Measurements from ENCODE around the gene EXD3.

Gene EXD3

DNA sequence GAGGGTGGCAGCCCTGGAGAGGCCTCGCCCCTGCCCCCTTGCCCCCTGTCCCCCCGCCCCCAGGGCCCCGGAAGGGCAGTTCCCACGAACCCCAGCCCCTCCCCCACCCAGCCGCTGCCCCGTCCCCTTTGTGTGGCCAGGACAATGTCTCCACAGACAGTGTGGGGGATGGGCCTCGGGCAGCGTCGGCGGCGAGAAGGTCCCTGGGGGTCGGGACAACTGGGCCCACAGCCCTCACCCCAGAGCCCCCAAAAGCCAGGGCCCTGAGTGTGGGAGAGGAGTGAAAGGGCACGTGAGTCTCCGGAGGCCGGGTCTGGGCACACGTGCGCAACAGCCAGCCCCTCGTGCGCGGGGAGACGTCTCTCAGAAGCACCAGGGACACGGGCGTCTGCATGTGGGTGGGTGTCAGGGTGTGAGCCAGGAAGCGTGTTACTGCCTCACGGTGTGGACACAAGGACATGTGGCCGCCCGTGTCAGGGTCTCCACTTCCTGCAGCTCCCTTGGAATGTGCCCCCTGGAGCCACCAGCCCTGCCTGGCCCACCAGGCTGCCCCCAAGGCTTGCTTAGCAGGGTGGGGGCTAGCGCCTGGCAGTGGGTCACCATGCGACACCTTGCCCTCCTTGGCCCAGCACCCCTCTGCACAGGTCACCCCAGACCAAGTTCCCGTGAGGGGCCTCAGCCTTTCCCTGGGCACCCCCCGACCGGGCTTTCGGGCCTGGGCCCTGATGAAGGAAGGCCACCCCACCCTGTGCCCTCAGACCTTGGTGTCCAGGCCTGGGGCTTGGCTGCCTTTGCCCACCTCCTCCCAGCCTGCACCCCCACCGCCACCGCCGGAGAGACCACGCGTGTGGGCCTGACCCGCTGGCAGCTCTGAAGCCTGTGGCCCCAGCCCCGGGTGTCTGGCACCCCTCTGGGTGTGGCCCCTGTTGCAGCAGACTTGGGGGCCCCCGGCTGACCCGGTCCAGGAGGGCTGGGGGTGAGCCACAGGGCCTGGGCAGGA is 108.1 kb downstream of the EXD3 start:
- DNase-seq, result no peak

DNA sequence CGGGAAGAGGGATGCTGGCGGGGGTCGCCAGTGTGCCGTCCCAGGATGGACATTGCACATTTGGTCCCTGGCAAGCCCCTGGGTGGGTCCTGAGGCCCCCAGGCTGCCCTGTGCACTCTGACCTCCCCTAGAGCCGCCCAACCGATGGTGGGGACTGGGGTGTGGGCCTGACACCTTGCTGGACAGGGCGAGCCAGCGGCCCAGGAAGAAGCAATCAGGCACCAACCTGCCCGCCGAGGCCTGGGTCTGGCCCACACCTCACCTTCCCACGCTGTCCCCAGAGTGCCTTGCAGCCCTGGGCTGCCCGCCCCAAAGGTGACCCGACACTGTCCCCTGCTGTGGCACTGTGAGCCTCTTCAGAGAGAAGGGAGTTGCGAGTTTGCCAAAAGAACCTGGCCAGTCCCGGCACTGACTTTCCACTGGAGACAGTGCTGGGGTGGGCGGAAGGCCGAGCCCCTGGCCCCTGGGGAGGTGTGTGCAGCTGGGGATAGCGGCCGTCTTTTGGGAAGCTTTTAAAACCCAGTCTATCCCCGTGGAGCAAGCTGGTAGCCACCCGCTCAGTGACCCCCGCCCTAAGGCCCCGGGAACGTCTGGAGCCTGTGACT is 108.9 kb downstream of the EXD3 start:
- DNase-seq, result no peak

DNA sequence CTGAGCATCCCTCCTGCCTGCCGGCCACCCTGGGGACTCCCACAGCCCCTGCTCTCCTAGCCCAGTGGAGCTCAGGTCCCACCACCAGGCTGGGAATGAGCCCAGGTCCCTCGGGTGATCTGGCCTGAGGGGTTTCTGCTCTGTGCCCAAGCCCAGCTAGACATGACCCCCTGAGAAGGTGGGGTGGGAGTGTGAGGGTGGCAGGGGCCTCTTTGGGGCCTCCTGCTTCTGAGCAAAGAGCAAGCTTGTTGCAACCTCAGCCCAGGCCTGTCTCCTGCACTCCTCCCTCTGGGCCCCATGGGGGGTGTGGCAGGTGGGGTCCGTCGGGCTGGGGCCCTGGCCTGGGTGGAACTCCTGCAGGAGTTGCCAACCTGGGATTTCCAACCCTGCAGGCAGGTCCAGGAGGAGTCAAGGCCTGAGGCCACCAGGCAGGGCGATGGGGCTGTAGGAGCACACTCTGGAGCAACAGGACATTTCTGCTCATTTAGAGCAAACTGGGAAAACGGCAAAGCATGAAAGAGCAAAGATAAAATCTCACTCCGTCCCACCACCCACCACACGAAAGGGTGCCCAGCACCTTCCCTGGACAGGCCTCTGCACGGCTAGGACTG is 109.5 kb downstream of the EXD3 start:
- no peak for DNase-seq

DNA sequence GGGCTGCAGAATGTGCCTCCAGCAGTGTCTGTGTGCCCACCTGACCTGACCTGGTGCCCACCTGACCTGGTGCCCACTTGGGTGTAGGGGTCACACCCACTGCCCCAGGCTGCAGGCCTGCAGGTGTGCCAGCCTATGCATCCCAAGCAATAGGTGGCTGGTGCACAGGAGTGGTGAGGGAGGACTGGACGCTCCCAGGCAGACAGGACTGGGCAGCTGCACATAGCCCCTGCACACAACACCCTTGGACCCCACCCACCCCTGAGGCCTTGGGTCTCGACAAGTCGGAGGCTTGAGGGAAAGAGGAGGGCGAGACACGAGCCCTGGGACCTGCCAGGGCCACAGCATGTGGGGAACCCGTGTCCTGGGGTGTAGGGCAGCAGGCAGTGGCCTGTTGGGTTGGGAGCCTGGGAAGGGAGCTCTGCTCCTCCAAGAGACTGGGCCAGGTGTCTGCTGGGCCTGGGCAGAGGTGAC is 110.1 kb downstream of the EXD3 start:
- no peak for DNase-seq

DNA sequence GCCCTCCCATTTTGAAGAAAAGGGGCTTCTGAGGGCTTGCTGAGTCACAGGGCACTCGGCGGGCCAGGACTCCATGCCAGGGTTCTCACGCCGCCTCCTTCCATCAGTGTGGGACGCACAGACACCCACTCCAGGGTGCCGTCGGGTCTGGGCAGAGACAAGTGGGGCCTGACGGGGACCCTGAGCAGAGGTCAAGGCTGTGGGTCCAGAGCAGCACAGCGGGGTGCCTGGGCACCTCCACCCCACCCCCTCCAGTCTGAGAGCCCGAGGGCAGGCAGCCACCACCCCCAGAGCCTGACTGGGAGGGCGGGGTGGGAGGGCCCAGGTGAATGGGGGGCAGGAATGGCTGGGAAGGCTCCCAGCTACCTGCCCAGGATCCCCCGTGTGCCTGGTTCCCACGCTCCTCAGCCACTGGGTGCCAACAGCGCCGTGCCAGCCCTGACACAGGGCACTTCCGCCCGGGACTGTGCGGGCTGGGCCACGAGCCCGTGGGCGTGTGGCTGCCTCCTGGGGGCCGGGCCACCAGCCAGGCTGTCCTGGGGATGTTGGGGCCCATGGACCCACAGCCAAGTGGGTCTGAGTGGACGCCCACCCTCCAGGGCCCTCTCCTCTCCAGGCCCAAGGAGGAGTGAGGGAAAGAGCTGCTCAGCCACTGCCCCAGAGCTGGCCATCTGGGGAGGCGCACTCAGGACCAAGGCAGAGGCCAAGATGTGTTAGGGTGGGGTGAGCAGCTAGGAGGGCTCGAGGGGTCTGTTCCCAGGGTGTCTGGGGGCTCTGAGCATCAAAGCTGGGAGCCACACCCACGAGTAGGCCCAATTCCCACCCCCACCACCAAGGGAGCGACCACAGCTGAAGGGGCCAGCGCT is 110.7 kb downstream of the EXD3 start:
- DNase-seq, result no peak

DNA sequence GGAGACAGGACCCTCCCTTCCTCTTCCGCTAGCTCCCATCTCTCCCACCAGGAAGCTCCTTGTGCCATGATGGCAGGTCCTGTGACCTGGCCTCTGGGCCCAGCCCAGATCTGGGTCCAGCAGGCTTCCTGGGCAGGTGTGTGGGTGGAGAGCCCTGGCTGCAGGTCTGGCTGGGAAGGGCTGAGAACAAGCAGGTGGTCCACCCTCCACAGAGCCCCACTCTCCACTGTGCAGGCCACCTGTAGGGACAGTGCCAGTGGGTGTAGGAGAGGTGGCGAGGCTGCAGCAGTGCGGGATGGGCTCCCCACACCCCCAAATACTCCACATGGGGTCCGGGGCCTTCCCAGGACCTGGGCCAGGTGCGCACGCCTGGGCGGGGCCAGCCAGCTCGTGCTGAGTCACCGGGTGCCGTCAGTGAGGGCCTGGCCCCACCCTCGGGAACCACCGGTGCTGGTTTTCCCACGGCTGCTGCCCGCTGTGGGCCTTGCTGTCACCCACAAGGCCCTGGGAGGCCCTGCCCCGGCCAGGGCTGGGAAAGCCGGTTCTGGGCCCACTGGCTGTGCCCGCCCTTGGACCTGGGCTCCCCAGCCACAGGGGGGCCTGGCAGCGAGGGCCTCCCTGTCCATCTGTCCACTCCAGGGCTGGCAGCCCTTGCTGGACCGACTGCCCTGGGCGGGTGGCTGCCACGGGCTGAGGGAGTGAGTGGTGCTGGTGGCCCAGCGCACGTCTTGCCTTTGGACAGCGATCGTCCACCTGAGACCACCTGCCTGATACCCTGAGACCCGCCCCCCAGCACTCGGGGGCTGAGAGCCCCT is 111.6 kb downstream of the EXD3 start:
- DNase-seq, result no peak

DNA sequence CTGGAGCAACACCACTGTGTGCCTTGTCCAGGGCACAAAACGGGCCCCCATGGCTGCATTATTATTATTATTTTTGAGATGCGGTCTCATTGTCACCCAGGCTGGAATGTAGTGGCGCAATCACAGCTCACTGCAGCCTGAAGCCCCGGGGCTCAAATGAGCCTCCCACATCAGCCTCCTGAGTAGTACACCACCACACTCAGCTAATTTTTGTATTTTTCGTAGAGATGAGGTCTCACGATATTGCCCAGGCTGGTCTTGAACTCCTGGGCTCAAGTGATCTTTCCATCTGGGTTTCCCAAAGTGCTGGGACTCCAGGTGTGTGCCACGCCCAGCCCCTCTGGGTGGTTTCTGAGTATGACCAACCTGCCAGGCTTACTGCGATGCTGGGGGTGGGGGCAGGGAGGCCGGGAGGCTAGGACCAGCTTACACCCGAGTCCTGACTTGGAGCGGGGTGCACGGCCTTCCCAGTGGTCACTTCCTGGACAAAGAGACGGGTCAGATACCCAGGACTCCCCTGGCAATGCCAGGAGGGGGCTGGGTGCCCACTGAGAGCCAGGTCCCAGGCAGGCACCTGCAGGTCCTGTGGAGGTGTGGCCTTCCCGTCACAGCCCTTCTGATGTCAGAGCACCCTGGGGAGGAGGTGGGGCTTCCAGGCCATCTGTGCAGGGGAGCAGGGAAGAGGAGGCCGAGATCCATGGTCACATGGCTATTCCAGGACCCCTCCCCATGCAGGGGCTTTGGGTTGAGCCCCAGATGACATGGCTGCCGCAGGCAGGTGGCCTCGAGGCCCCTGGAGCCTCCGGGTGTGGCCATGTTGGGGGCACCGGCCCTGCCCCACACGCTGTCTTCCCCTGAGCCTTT is 112.5 kb downstream of the EXD3 start:
- DNase-seq, result no peak

DNA sequence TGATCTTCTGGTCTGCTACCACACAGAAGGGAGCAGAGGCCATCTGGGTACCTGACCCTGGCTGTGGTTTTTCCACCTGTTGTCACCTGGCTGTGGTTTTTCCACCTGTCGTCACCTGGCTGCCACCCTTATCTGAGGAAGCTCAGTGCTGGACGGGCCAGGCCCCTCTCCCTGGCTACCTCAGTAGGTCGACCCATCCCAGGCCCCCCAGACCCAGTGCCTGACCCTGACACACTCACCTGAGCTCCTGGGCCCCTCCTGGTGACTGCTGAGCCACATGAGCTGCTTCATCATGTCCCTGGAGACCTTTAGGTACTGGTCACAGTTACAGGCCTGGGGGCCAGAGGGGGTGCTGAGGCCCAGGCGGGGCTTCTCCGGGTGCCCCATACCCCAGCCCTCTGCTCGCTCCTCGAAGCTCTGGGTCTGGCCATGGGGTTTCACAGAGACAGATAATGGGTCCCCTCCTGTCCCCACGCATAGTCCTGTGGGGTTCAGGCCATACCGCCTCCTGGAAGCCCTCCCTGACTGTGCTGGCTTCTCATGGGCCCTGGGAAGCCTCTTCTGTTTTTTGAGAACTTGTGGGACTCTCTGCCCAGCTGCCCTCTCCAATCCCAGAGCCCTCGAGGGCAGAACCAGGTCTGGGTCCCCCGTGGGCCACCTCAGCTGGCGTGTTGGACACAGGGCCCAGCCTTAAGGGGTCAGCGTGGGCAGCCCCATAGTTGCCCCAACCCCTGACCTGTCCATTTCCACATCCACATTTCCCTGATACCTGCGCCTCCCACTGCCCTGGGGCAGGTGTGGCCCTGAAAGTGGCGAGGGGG is 113.4 kb downstream of the EXD3 start:
- DNase-seq, result no peak

DNA sequence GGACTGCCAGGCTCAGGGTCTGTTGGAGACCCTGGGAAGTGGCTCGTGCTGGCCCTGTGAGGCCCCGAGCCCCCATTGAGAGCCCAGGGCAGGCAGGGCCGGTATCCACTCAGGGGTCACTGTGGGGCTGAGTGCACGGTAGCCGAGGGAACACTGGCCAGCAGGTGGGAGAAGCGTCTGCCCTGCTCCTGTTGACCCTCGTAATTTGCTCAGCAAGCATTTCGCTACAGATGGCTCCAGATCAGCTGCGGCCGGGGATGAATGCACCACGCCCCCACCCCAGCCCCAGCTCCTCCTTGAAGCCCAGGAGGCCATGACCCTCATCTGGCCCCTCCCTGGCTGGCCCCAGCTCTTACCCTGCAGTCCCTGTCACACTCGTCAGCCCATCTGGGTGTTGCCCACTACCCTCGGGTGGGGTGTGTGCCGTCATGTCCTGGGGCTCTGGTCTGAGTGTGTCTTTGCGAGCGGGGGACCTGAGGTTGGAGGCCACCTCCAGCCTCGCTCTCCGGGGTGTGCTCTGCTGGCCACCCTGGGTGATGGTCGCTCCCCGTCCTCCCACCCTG is 114.8 kb downstream of the EXD3 start:
- no peak for DNase-seq

DNA sequence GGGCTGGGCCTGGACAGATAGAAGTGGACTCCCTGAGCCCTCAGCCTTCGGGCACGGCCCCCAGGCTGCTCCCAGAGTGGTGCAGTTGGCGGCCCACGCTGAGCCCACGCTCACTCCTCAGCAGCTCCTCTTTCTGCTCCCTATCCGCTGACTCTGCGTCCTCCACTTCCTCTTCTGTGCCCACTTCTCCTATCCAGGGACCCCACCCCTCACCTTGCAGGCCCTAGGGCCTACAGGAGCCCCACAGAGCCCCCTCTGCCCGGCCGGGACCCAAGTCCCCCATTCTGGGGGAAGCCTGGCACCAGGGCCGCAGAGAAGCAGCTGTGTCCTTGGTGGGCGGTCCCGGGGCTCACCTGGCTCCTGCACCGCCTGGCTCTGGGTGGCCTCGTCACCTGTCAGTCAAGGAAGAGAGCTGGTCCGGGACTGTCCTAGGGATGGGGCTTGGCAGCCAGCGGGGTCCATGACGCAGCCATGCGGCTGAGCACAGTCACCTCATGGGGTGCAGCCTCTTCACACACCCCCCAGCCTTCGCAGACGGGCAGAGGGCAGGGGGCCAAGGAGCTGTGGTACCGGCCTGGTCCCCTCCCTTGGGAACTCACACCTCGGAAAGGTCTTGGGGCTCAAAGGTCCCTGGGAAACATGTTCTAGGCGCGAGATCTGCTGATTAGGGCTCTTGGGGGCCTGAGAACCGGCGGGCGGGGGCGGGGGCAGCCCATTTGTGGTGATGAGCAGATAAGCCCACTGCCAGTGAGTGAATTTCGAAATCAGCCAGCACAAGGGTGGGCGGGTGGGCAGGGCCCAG is 115.5 kb downstream of the EXD3 start:
- no peak for DNase-seq

DNA sequence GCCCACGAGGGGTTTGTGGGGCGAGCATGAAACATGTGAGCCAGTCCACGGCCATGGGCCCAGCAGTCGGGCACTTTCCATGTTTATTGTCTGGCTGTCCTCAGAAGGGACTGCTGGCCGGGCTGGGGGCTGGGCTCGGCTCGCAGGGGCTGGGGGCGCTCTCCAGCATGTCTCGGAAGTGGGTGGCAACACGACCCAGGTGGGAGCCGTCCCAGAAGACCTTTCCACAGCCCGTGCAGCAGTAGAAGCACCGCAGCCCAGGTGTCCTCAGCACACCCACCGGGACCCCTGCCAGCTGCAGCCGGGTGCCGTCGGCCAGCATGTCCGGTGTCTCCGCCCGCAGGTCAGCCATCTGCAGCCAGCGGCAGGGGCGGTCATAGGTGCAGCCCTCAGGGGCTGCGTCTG is 116.1 kb downstream of the EXD3 start:
- DNase-seq, result no peak

DNA sequence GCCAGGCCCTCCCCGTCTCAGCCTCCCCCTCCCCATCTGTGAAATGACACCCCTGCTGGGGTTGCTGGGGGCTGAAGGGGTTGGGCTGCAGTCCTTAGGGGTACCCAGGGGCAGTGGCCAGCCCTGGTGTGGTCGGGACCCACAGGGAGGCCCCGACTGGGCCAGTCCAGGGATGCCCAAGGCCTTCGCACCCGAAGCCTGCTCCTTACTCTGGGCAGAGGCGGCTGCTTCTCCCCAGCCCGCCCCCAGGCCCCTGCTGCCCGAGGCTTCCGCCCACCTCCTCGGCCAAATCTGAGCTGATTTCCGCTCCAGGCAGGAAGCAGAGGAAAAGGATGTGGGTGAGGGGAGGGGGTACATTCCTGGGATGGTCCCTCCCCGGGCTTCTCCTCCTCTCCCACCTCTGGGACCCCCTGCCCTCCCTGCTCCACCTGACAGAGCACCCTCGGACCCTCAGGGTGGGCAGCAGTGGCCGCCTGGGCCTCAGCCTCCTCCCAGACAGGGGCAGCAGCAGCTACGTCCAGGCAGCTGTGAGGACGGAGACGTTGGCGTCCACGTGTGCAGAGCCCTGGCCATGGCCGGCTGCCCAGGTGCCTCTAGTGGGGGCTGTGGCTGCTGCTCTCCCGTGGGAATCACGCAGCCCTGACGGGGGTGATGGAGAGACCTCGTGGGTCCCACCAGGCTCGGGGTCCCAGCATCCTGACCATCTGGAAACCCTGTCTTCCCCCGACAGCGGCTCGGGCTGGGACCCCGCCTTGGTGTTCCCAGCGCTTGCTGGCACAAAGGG is 116.7 kb downstream of the EXD3 start:
- no peak for DNase-seq

DNA sequence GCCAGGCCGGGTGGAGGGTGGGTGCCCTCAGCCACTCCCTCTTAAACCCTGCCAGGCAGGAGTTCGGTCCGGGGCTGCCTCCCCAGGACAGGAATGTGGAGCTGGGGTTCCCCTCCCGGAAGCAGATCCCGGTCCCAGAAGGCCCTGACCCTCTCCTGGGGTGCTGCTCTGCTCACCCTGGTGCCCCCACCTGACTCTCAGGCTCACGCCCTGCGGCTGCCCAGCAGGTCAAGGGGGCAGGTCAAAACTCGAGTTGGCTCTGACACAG is 117.2 kb downstream of the EXD3 start:
- DNase-seq, result no peak

DNA sequence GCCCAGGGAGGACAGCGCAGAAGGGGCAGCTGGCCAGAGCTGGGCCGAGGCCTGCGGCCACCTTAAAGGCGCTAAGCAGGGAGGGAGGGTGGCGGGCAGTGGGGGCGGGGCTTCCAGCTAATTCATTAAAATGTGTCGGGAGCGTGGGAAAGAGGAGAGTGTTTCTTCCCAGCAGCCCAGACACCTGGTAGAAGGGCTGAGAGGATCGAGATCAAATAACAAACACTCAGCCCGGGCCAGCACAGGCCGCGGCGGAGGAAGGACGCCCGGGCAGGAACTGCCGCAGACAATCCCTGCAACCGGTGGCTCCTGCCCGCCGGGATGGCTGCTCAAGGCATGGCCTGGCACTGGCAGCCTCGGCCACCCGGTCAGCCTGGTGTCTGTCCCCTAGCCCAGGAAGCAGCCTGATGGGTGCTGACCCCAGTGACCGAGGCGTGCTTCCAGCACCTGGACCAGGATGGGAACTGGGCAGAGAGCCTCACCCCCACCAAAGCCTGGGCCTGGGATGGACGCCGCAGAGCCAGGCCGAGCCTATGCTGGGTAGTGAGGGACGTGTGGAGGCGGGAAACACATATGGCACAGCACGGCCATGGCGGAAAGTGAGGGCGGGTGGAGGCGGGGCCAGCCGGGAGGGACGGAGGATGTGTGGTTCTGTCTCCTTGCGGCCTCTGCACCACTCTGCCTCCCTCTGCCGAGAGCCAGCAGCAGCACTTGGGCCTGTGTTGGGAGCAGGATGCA is 117.7 kb downstream of the EXD3 start:
- peak; percentile 35 for DNase-seq

DNA sequence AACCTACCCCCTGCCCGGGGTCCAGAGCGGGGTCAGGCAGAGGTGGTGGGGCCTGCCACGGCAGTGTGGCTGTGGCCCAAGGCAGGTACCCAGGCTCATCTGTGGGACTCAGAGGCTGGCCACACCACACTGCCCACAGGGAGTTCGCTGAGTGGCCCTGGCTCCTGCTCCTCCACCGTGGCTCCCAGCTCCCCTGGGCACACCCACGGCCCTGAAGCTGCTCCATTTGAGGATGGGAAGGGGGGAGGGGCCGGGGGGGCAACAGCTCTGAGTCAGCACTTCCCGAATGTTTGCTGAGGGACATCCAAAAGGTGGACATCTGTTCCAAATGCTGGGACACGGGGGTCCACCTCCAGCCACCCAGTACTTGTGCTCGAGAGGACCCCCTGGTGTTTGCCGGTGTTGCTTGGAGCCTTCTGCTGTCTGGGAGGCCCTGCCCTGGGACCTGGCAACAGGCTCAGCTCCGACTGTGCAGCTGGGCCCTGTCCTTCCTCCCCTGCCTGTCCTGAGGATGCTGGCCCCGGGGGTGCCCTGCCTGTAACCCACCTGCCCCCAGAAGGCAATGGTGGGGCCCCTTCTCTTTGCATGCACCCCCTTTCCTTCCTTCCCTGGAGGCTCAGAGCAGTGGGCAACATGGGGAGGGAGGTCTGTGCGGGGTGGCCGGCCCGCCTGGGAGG is 118.4 kb downstream of the EXD3 start:
- DNase-seq, result no peak

DNA sequence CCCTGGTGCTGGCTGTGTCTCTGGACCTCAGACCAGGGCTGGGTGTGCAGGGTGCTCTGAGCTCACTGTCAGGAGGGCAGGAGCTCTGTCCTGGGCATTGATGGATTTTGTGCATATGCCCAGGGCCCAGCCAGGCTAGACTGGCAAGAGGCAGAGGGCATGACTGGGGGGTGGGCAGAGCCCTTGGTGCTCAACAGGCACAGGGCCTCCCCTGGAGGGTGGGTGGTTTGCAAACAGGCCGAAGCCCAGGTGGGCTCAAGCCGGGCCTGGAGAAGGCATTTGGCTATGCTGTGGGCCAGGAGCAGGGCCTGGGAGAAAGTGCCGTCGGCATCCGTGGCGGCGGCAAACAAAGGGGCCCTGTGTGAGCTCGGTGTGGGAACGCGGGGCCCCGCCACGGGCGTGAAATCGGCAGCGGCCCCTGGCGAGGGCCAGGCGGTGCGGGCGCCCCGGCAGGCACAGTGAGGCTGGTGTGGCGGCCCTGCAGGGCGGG is 119.0 kb downstream of the EXD3 start:
- DNase-seq, result no peak
